Measurements from ENCODE around the gene NPC1.

The NPC1 gene

DNA sequence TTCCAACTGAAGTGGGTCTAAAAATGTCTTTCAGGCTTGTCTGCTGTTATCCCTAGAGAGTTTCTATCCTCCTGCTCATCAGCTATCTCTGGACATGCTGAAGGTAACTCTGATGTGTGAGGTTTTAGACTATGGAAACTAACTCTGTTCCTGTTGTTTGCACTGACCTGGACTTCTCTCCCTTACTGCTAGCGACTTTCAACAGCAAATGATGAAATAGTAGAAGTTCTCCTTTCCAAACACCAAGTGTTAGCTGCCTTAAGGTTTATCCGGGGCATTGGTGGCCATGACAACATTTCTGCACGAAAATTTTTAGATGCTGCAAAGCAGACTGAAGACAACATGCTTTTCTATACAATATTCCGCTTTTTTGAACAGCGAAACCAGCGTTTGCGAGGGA is 56.1 kb downstream of the NPC1 start:
- Histone ChIP-seq H3K36me3 (ENCODE audit: control insufficient read depth in 1 of 2, insufficient read depth in 2 of 2, low read length in 2 of 2) (peaks cover 52 to 97% of the 10 kb centered on the region in 2 donors), H3K9me3 (ENCODE audit: control insufficient read depth in 1 of 2, low read length in 2 of 2) (no peaks in the 10 kb centered on the region), H3K27me3 (ENCODE audit: control insufficient read depth in 1 of 2, insufficient read depth in 2 of 2, low read length in 2 of 2) (no peaks in the 10 kb centered on the region), H3K4me3 (ENCODE audit: low read depth in 1 of 2, low read length in 2 of 2) (no peak overlapping the region), H3K4me1 (ENCODE audit: control insufficient read depth in 1 of 2, insufficient read depth in 2 of 2, low read length in 2 of 2) (no peaks in the 10 kb centered on the region), H3K9ac (ENCODE audit: low read depth in 1 of 2, low read length in 2 of 2) (no peak overlapping the region), H3K27ac (ENCODE audit: low read depth, low read length) (no peak overlapping the region)

DNA sequence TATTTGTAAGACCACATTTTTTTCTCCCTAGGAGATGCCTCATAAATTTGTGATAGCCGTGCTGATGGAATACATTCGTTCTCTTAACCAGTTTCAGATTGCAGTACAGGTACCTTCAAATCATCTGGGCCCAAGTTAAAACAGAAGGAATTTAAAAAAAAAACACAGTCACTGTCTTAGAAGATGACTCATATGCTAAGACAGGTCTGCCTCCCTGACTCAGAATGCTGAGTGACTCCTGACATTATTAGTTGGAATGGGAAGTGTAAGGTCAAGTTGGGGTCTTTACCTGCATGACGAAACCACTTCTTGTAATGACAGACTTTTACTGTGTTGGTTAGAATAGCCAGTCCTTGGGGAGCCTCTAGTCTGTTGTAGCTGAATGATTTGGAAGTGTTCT is 56.7 kb downstream of the NPC1 start:
- H3K36me3 ChIP-seq (ENCODE audit: control insufficient read depth in 1 of 2, insufficient read depth in 2 of 2, low read length in 2 of 2) = peaks cover 48 to 92% of the 10 kb centered on the region in 2 donors
- H3K9ac ChIP-seq (ENCODE audit: low read depth in 1 of 2, low read length in 2 of 2) = no peak overlapping the region
- no peak overlapping the region for H3K27ac ChIP-seq (ENCODE audit: low read depth, low read length)
- no peaks in the 10 kb centered on the region for H3K27me3 ChIP-seq (ENCODE audit: control insufficient read depth in 1 of 2, insufficient read depth in 2 of 2, low read length in 2 of 2)
- no peaks in the 10 kb centered on the region for H3K4me1 ChIP-seq (ENCODE audit: control insufficient read depth in 1 of 2, insufficient read depth in 2 of 2, low read length in 2 of 2)
- no peak overlapping the region for H3K4me3 ChIP-seq (ENCODE audit: low read depth in 1 of 2, low read length in 2 of 2)
- H3K9me3 ChIP-seq (ENCODE audit: control insufficient read depth in 1 of 2, low read length in 2 of 2) = no peaks in the 10 kb centered on the region

DNA sequence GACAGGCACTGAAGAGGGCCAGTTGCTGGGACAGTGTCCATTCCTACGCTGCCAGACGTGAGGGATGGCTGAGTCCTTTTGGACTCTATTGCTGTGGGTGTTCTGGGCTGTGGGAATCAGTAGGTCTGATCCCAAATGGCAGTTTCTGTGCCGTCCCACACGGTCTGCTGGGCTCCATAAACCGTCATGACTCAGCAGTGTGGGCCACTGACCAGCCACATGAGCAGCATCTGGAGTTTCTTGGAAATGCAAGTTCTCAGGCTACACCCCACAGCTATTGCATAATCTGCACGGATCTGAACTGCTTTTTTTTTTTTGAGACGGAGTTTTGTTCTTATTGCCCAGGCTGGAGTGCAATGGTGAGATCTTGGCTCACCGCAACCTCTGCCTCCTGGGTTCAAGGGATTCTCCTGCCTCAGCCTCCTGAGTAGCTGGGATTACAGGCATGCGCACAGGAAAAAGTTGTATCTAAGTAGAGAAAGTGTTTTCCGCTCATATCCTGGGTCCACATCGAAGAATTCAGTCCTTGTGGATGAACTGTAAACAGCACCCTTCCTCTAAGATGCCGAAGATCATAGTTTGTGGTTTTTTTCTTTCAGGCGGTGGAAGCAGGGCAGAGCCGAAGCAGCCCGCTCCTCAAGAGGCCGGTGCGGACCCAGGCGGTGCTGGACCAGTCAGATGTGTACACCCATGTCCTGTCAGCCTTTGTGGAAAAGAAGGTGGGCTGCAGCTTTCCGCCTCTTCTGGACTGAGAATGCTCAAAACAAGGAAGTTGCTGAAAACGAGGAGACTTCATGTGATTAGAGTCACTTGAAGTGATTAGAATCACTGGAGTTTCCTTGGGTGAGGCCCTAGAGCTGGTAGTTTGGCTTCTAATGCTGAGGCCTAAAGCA is 57.5 kb downstream of the NPC1 start:
- Histone ChIP-seq H3K27me3 (ENCODE audit: control insufficient read depth in 1 of 2, insufficient read depth in 2 of 2, low read length in 2 of 2) (no peaks in the 10 kb centered on the region), H3K36me3 (ENCODE audit: control insufficient read depth in 1 of 2, insufficient read depth in 2 of 2, low read length in 2 of 2) (peaks cover 50 to 92% of the 10 kb centered on the region in 2 donors)

DNA sequence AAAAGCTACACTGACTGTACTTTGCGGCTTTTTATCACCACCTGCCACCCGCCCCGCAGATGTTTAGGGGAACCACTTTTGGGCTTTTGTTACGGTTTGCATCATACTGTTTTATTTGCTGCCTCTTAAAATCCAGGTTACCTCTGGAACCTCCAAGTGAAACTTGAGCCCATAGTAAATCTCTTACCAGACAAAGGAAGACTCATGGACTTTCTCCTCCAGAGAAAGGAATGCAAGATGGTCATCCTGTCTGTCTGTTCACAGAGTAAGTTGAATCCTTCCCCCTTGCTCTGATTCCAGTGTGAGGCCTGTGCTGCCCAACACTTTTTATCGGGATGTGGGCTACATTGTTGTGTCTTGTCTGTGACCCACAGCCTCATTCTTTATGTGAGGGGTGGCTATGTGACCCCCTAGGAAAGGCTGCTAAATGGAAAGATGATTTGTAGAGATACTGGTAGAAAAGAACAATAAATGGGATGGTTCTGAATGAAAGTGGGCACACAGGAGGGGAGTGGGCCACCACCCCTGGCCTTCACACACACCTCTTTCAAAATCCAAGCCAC is 59.7 kb downstream of the NPC1 start:
- Histone ChIP-seq H3K27me3 (ENCODE audit: control insufficient read depth in 1 of 2, insufficient read depth in 2 of 2, low read length in 2 of 2) (no peaks in the 10 kb centered on the region), H3K27ac (ENCODE audit: low read depth, low read length) (no peak overlapping the region), H3K36me3 (ENCODE audit: control insufficient read depth in 1 of 2, insufficient read depth in 2 of 2, low read length in 2 of 2) (peaks cover 57 to 90% of the 10 kb centered on the region in 2 donors), H3K9me3 (ENCODE audit: control insufficient read depth in 1 of 2, low read length in 2 of 2) (no peaks in the 10 kb centered on the region), H3K9ac (ENCODE audit: low read depth in 1 of 2, low read length in 2 of 2) (no peak overlapping the region), H3K4me1 (ENCODE audit: control insufficient read depth in 1 of 2, insufficient read depth in 2 of 2, low read length in 2 of 2) (no peaks in the 10 kb centered on the region), H3K4me3 (ENCODE audit: low read depth in 1 of 2, low read length in 2 of 2) (no peak overlapping the region)

More for the DNA sequence above, 57.5 kb downstream of the NPC1 start:
- H3K4me1 ChIP-seq (ENCODE audit: control insufficient read depth in 1 of 2, insufficient read depth in 2 of 2, low read length in 2 of 2) = no peaks in the 10 kb centered on the region
- H3K4me3 ChIP-seq (ENCODE audit: low read depth in 1 of 2, low read length in 2 of 2) = no peak overlapping the region
- no peak overlapping the region for H3K27ac ChIP-seq (ENCODE audit: low read depth, low read length)
- no peaks in the 10 kb centered on the region for H3K9me3 ChIP-seq (ENCODE audit: control insufficient read depth in 1 of 2, low read length in 2 of 2)
- no peak overlapping the region for H3K9ac ChIP-seq (ENCODE audit: low read depth in 1 of 2, low read length in 2 of 2)

DNA sequence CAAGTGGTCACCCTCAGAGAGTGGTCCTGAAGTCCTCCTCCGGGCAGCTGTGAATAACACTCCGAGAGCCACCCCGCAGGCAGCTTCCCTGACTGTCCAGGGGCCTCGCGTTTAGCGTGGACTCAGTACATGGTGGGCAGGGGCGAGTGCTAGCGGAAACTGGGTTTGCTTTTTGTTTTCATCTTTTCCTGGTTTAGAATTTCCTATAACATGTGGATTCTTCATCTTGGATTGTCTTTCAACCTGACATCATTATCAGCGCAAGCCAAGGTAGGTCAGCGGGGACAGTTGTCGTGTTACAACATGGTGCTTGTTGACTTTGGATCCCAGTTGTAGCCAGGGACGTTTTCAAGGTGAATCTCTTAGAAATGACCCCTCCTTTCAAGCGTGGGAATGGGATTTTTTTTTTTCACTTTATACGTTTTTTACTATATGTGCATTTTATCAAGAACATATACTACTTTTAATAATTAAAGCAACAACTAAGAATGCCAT is 62.0 kb downstream of the NPC1 start:
- H3K27ac ChIP-seq (ENCODE audit: low read depth, low read length) = no peak overlapping the region

DNA sequence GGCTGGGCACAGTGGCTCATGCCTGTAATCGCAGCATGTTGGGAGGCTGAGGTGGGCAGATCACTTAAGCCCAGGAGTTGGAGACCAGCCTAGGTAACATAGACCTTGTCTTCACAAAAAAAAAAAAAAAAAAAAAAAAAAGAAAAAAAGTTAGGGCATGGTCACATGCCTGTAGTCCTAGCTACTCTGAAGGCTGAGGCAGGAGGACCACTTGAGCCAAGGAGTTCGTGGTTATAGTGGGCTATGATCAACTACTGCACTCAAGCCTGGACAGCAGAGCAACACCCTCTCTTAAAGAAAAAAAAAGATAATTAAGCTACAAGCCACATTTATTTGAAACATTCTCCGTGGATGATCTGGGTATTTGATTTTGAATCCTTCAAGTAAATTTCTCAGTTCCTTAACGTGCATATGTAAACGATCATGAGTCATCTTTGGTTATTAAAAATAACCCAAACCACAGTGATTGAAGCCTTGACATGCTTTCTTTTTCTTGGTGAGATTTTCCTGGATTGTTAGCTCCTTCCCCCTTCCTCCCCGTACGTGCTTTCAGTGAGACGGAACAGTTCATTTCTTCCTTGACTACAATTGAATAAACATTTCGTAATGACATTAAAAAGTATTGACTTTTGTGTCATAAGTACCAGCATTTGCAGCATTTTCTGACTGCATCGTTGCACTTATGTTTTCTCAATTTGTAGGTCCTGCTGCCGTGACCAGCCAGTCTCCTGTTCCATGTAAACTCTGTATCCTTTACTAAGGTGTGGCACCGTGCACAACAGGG is 62.7 kb downstream of the NPC1 start:
- H3K9me3 ChIP-seq (ENCODE audit: control insufficient read depth in 1 of 2, low read length in 2 of 2) = no peaks in the 10 kb centered on the region
- H3K9ac ChIP-seq (ENCODE audit: low read depth in 1 of 2, low read length in 2 of 2) = no peak overlapping the region
- no peaks in the 10 kb centered on the region for H3K4me1 ChIP-seq (ENCODE audit: control insufficient read depth in 1 of 2, insufficient read depth in 2 of 2, low read length in 2 of 2)
- no peak overlapping the region for H3K27ac ChIP-seq (ENCODE audit: low read depth, low read length)
- H3K4me3 ChIP-seq (ENCODE audit: low read depth in 1 of 2, low read length in 2 of 2) = no peak overlapping the region
- H3K36me3 ChIP-seq (ENCODE audit: control insufficient read depth in 1 of 2, insufficient read depth in 2 of 2, low read length in 2 of 2) = peaks cover 54 to 90% of the 10 kb centered on the region in 2 donors
- no peaks in the 10 kb centered on the region for H3K27me3 ChIP-seq (ENCODE audit: control insufficient read depth in 1 of 2, insufficient read depth in 2 of 2, low read length in 2 of 2)

More for the DNA sequence above, 62.0 kb downstream of the NPC1 start:
- Histone ChIP-seq H3K27me3 (ENCODE audit: control insufficient read depth in 1 of 2, insufficient read depth in 2 of 2, low read length in 2 of 2) (no peaks in the 10 kb centered on the region), H3K4me1 (ENCODE audit: control insufficient read depth in 1 of 2, insufficient read depth in 2 of 2, low read length in 2 of 2) (no peaks in the 10 kb centered on the region), H3K36me3 (ENCODE audit: control insufficient read depth in 1 of 2, insufficient read depth in 2 of 2, low read length in 2 of 2) (peaks cover 53 to 90% of the 10 kb centered on the region in 2 donors), H3K9ac (ENCODE audit: low read depth in 1 of 2, low read length in 2 of 2) (no peak overlapping the region), H3K9me3 (ENCODE audit: control insufficient read depth in 1 of 2, low read length in 2 of 2) (no peaks in the 10 kb centered on the region), H3K4me3 (ENCODE audit: low read depth in 1 of 2, low read length in 2 of 2) (no peak overlapping the region)

DNA sequence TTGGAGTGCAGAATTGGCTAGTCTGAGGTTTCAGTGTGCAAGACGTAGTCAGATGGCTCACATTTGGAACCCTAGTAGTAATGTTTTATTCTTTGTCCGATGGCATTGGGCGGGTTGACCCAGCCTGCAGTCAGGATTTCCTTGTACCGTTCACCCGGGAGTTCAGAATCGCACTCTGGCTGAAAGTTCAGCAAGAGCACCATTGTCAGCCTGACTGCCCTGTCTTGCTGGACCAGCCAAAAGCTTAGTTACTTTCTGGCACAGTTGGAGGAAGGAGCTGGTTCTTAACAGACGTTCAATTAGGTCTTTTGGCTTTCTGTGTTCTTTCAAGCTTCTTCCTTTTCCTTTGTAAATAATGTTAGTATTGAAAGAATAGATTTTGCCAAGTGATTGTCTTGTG is 64.4 kb downstream of the NPC1 start:
- H3K9me3 ChIP-seq (ENCODE audit: control insufficient read depth in 1 of 2, low read length in 2 of 2) = no peaks in the 10 kb centered on the region
- no peak overlapping the region for H3K9ac ChIP-seq (ENCODE audit: low read depth in 1 of 2, low read length in 2 of 2)
- peaks cover 50 to 90% of the 10 kb centered on the region in 2 donors for H3K36me3 ChIP-seq (ENCODE audit: control insufficient read depth in 1 of 2, insufficient read depth in 2 of 2, low read length in 2 of 2)
- no peaks in the 10 kb centered on the region for H3K4me1 ChIP-seq (ENCODE audit: control insufficient read depth in 1 of 2, insufficient read depth in 2 of 2, low read length in 2 of 2)
- H3K27me3 ChIP-seq (ENCODE audit: control insufficient read depth in 1 of 2, insufficient read depth in 2 of 2, low read length in 2 of 2) = no peaks in the 10 kb centered on the region
- H3K27ac ChIP-seq (ENCODE audit: low read depth, low read length) = no peak overlapping the region
- H3K4me3 ChIP-seq (ENCODE audit: low read depth in 1 of 2, low read length in 2 of 2) = no peak overlapping the region

DNA sequence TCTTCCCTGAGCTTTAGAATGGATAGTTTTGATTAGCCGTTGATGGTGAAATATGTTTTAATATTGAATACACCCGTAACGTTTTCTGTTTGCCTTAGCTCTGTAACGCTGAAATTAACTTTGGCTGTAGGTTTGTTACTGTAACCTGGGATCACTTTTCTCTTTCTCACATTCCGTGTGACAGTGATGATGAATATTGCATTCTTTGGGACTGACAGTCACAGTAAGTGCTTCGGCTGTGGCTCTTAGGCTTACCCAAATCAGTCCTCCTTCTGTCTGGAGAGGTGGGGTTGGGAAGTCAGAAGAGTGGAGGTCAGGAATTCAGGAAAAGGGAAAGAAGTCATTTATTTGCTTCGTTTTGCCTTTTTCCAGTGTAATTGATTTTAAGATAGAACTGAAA is 65.0 kb downstream of the NPC1 start:
- H3K4me3 ChIP-seq (ENCODE audit: low read depth in 1 of 2, low read length in 2 of 2) = no peak overlapping the region
- H3K27ac ChIP-seq (ENCODE audit: low read depth, low read length) = no peak overlapping the region

DNA sequence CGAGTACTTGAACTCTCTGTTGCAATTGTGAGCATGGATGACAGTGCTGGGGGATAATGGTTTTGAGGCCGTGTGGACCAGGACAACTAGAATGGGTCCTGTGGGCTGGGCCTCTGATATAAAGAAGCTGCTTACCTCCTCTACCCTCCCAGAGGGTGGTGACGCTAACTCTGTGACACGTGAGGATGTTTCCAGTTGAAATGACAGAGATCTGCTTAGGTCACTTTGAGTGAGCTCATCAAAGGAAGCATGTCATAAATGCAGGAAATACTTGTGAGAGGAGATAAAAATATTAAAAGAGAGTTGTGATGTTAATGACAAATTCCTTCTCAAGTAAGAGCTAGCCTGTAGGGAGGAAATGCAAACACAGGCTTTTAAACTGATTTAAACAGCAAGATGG is 66.6 kb downstream of the NPC1 start:
- Histone ChIP-seq H3K4me1 (ENCODE audit: control insufficient read depth in 1 of 2, insufficient read depth in 2 of 2, low read length in 2 of 2) (no peaks in the 10 kb centered on the region), H3K9ac (ENCODE audit: low read depth in 1 of 2, low read length in 2 of 2) (no peak overlapping the region), H3K36me3 (ENCODE audit: control insufficient read depth in 1 of 2, insufficient read depth in 2 of 2, low read length in 2 of 2) (peaks cover 40 to 94% of the 10 kb centered on the region in 2 donors), H3K4me3 (ENCODE audit: low read depth in 1 of 2, low read length in 2 of 2) (no peak overlapping the region), H3K9me3 (ENCODE audit: control insufficient read depth in 1 of 2, low read length in 2 of 2) (no peaks in the 10 kb centered on the region), H3K27ac (ENCODE audit: low read depth, low read length) (no peak overlapping the region), H3K27me3 (ENCODE audit: control insufficient read depth in 1 of 2, insufficient read depth in 2 of 2, low read length in 2 of 2) (no peaks in the 10 kb centered on the region)

More for the DNA sequence above, 65.0 kb downstream of the NPC1 start:
- Histone ChIP-seq H3K4me1 (ENCODE audit: control insufficient read depth in 1 of 2, insufficient read depth in 2 of 2, low read length in 2 of 2) (no peaks in the 10 kb centered on the region), H3K36me3 (ENCODE audit: control insufficient read depth in 1 of 2, insufficient read depth in 2 of 2, low read length in 2 of 2) (peaks cover 46 to 88% of the 10 kb centered on the region in 2 donors), H3K27me3 (ENCODE audit: control insufficient read depth in 1 of 2, insufficient read depth in 2 of 2, low read length in 2 of 2) (no peaks in the 10 kb centered on the region), H3K9me3 (ENCODE audit: control insufficient read depth in 1 of 2, low read length in 2 of 2) (no peaks in the 10 kb centered on the region), H3K9ac (ENCODE audit: low read depth in 1 of 2, low read length in 2 of 2) (no peak overlapping the region)

All from duodenal mucosa (tissue), 2 donors.